Vagina (tissue), 2 donors: ENCODE data around the gene NT5C3A. TPM values are rescaled to one million over a fixed set of nuclear protein-coding genes. Genes with fewer than 3 reads are reported as not detected.
A peak's percentile ranks its signal among the peaks of the same experiment; 100 is the strongest.

Experiments used
- DNase-seq, 2 donors: peaks; one replicate each; pipeline ENCODE4 v3.0.0-alpha.2; 2017; ENCODE audit errors: extremely low spot score in 2 of 2
- H3K27ac ChIP-seq: fragments of 200-600 bp; sonication (generic); one replicate; pipeline ENCODE4 v1.5.1; 2019
- H3K27me3 ChIP-seq: fragments of 200-600 bp; sonication (generic); one replicate; pipeline ENCODE4 v1.5.1; 2019
- H3K36me3 ChIP-seq, 2 donors: fragments of 200-600 bp; sonication (generic); one replicate each; pipeline ENCODE4 v1.5.1; 2017 to 2019
- H3K4me1 ChIP-seq: fragments of 200-600 bp; sonication (generic); one replicate; pipeline ENCODE4 v1.5.1; 2019
- H3K4me3 ChIP-seq, 2 donors: fragments of 200-600 bp; sonication (generic); 1 replicate in 1 of 2; 2 replicates in 1 of 2; pipeline ENCODE4 v1.5.1; 2016 to 2019
- H3K9me3 ChIP-seq: fragments of 200-600 bp; sonication (generic); one replicate; pipeline ENCODE4 v1.5.1; 2019
- CTCF ChIP-seq, 3 experiments: fragments of 450-650 bp in 2 of 3; fragments of 200-600 bp in 1 of 3; sonication (generic) in 1 of 3; IDR thresholded peaks; one replicate each; pipeline ENCODE4 v1.5.1; 2017 to 2019; ENCODE audit warnings: antibody characterized with exemption in 3 of 3, mild to moderate bottlenecking in 2 of 3, moderate library complexity in 2 of 3
- POLR2A ChIP-seq, 2 donors: fragments of 450-650 bp; IDR thresholded peaks; one replicate each; pipeline ENCODE4 v1.6.1; 2017; ENCODE audit warnings: antibody characterized with exemption in 2 of 2, mild to moderate bottlenecking in 2 of 2, moderate library complexity in 2 of 2
- POLR2AphosphoS5 ChIP-seq, 2 donors: sonication (generic); formaldehyde crosslinking; IDR thresholded peaks; one replicate each; pipeline ENCODE4 v1.9.0; 2017; ENCODE audit warnings: antibody characterized with exemption in 2 of 2, mild to moderate bottlenecking in 2 of 2, low read depth in 1 of 2; ENCODE audit not compliant: insufficient read depth in 1 of 2
- intact Hi-C: fragments of 100-400 bp; cut with DNase I; formaldehyde crosslinking; loops from one replicate; pipeline ENCODE4 v1.15.1; 2023
- total RNA-seq: library from RNA; depleted of rRNA; stranded (reverse); fragments of >200 nt; gene quantifications from one replicate; pipeline ENCODE4 v1.2.3, GENCODE V29; 2016

Gene NT5C3A
- total RNA-seq, 1 donor from 2014 or later: 17.2 TPM

GRCh38 chr7:33059635-33060034 lies 2.9 kb downstream of the NT5C3A start:
- Histone ChIP-seq H3K27ac (no peak overlapping the region), H3K9me3 (no peaks in the 10 kb centered on the region), H3K4me3 (no peak overlapping the region), H3K36me3 (no peaks in the 10 kb centered on the region), H3K4me1 (peaks cover 59% of the 10 kb centered on the region), H3K27me3 (no peaks in the 10 kb centered on the region)
- intact Hi-C loops: no loop called here
- TF ChIP-seq POLR2A (IDR thresholded peaks at IDR 0.05) (no peak), CTCF (IDR thresholded peaks at IDR 0.05) (no peak), POLR2AphosphoS5 (IDR thresholded peaks at IDR 0.05; ENCODE audit: insufficient read depth in 1 of 2, low read depth in 1 of 2) (no peak)
- DNase-seq: no peak

- DNase-seq: no peak
- Histone ChIP-seq H3K27me3 (no peaks in the 10 kb centered on the region), H3K27ac (no peak overlapping the region), H3K4me1 (peaks cover 58% of the 10 kb centered on the region), H3K4me3 (no peak overlapping the region), H3K9me3 (no peaks in the 10 kb centered on the region), H3K36me3 (no peaks in the 10 kb centered on the region)
- no peak for TF ChIP-seq CTCF (IDR thresholded peaks at IDR 0.05)
- TF ChIP-seq POLR2AphosphoS5 (IDR thresholded peaks at IDR 0.05; ENCODE audit: insufficient read depth in 1 of 2, low read depth in 1 of 2): no peak
- TF ChIP-seq POLR2A (IDR thresholded peaks at IDR 0.05): no peak
- intact Hi-C loops: no loop called here
Measured at GRCh38 chr7:33055158-33055557, 7.4 kb downstream of the NT5C3A start.

- no peaks in the 10 kb centered on the region for H3K27me3 ChIP-seq
- TF ChIP-seq POLR2A (IDR thresholded peaks at IDR 0.05) (no peak), POLR2AphosphoS5 (IDR thresholded peaks at IDR 0.05; ENCODE audit: insufficient read depth in 1 of 2, low read depth in 1 of 2) (no peak), CTCF (IDR thresholded peaks at IDR 0.05) (no peak)
- H3K4me1 ChIP-seq: peaks cover 60% of the 10 kb centered on the region
- DNase-seq: no peak
- H3K36me3 ChIP-seq: no peaks in the 10 kb centered on the region
- H3K4me3 ChIP-seq: no peak overlapping the region
- no peak overlapping the region for H3K27ac ChIP-seq
- no peaks in the 10 kb centered on the region for H3K9me3 ChIP-seq
- intact Hi-C loops: no loop called here
Measured at GRCh38 chr7:33054261-33054964, 8.2 kb downstream of the NT5C3A start.

- Histone ChIP-seq H3K4me1 (peaks cover 58% of the 10 kb centered on the region), H3K36me3 (no peaks in the 10 kb centered on the region), H3K27me3 (no peaks in the 10 kb centered on the region), H3K4me3 (no peak overlapping the region), H3K27ac (no peak overlapping the region), H3K9me3 (no peaks in the 10 kb centered on the region)
- intact Hi-C loops: no loop called here
- TF ChIP-seq POLR2AphosphoS5 (IDR thresholded peaks at IDR 0.05; ENCODE audit: insufficient read depth in 1 of 2, low read depth in 1 of 2) (no peak), CTCF (IDR thresholded peaks at IDR 0.05) (no peak), POLR2A (IDR thresholded peaks at IDR 0.05) (no peak)
- no peak for DNase-seq
Measured at GRCh38 chr7:33053721-33054120, 8.9 kb downstream of the NT5C3A start.

- Histone ChIP-seq H3K9me3 (no peaks in the 10 kb centered on the region), H3K36me3 (no peaks in the 10 kb centered on the region), H3K4me3 (no peak overlapping the region), H3K27ac (peak overlapping the region; percentile 21), H3K27me3 (no peaks in the 10 kb centered on the region), H3K4me1 (peaks cover 38% of the 10 kb centered on the region)
- DNase-seq: no peak
- intact Hi-C loops: no loop called here
- TF ChIP-seq POLR2A (IDR thresholded peaks at IDR 0.05) (no peak), POLR2AphosphoS5 (IDR thresholded peaks at IDR 0.05; ENCODE audit: insufficient read depth in 1 of 2, low read depth in 1 of 2) (peak in 1 of 2 donors; percentile 67), CTCF (IDR thresholded peaks at IDR 0.05) (peak in 2 of 3 experiments; percentile 58 to 62)
Measured at GRCh38 chr7:33050535-33051318, 11.8 kb downstream of the NT5C3A start.
